PC-3 (cell line): ENCODE results near the gene COL5A2. TPM values are rescaled to one million over a fixed set of nuclear protein-coding genes. Genes with fewer than 3 reads are reported as not detected.

Experiments used
- ATAC-seq: fragments of 200-7000 bp; cut with Tn5 transposase; 2 replicates; pipeline ENCODE4 v1.9.1; 2020; ENCODE audit warnings: mild to moderate bottlenecking, moderate library complexity
- BruUV-seq: library from RNA; stranded (reverse); fragments of 400-500 nt; replicated peaks from 2 replicates; lab custom pipeline; 2021; lab: Mats Ljungman, UMichigan
- CTCF ChIA-PET: fragments of 300-600 bp; sonication (Branson Sonifier 250); formaldehyde crosslinking; loops from one replicate; lab custom pipeline; 2022; ENCODE audit warnings: antibody characterized with exemption; lab: Charles Lee
- POLR2A ChIA-PET: fragments of 300-600 bp; sonication (Branson Sonifier 250); formaldehyde crosslinking; loops from one replicate; lab custom pipeline; 2022; ENCODE audit warnings: antibody characterized with exemption; ENCODE audit not compliant: unreplicated experiment; lab: Charles Lee
- DNase-seq: peaks from one replicate; pipeline ENCODE4 v3.0.0-alpha.2; 2015
- H2AFZ ChIP-seq: fragments of 300-600 bp; sonication (generic); 2 replicates; pipeline ENCODE4 v1.6.0; 2016; ENCODE audit warnings: antibody characterized with exemption, low read length
- H3F3A ChIP-seq: fragments of 300-600 bp; sonication (generic); one replicate; pipeline ENCODE4 v1.6.0; 2017; ENCODE audit warnings: antibody characterized with exemption, low read length, control low read depth, mild to moderate bottlenecking; ENCODE audit not compliant: unreplicated experiment
- H3K27ac ChIP-seq: fragments of 300-600 bp; sonication (generic); 2 replicates; pipeline ENCODE4 v1.5.1; 2016; ENCODE audit warnings: mild to moderate bottlenecking, low read length
- H3K27me3 ChIP-seq: fragments of 300-600 bp; sonication (generic); 2 replicates; pipeline ENCODE4 v1.6.1; 2016; ENCODE audit warnings: low read length, mixed read lengths
- H3K36me3 ChIP-seq: fragments of 300-600 bp; sonication (generic); 2 replicates; pipeline ENCODE4 v1.6.1; 2016; ENCODE audit warnings: low read depth, mixed run types, low read length, mixed read lengths
- H3K4me1 ChIP-seq: fragments of 300-600 bp; sonication (generic); 2 replicates; pipeline ENCODE4 v1.5.1; 2016; ENCODE audit warnings: low read length; ENCODE audit not compliant: insufficient read depth
- H3K4me2 ChIP-seq: fragments of 300-600 bp; sonication (generic); 2 replicates; pipeline ENCODE4 v1.6.0; 2016; ENCODE audit warnings: low read length
- H3K4me3 ChIP-seq: fragments of 300-600 bp; sonication (generic); 2 replicates; pipeline ENCODE4 v1.5.1; 2016; ENCODE audit warnings: mild to moderate bottlenecking, low read length, mixed read lengths
- H3K79me2 ChIP-seq: fragments of 300-600 bp; sonication (generic); 2 replicates; pipeline ENCODE4 v1.6.1; 2017; ENCODE audit warnings: low read length, mixed read lengths
- H3K9ac ChIP-seq: fragments of 300-600 bp; sonication (generic); 2 replicates; pipeline ENCODE4 v1.6.0; 2016; ENCODE audit warnings: mild to moderate bottlenecking, low read length
- H3K9me2 ChIP-seq: fragments of 300-600 bp; sonication (generic); replicated peaks from 2 replicates; pipeline ENCODE4 v1.6.1; 2016; ENCODE audit warnings: mixed run types, low read length, mixed read lengths
- H3K9me3 ChIP-seq: fragments of 300-600 bp; sonication (generic); 2 replicates; pipeline ENCODE4 v1.6.1; 2016; ENCODE audit warnings: low read length, mixed read lengths
- H4K20me1 ChIP-seq: fragments of 300-600 bp; sonication (generic); 2 replicates; pipeline ENCODE4 v1.6.1; 2016; ENCODE audit warnings: low read length, mixed read lengths
- CTCF ChIP-seq: fragments of 300-600 bp; sonication (generic); conservative IDR thresholded peaks from 2 replicates; pipeline ENCODE4 v1.5.1; 2017; ENCODE audit warnings: antibody characterized with exemption, low read depth, mild to moderate bottlenecking, low read length
- EZH2 ChIP-seq: fragments of 300-600 bp; sonication (generic); IDR thresholded peaks from one replicate; pipeline ENCODE4 v1.6.1; 2017; ENCODE audit warnings: antibody characterized with exemption, mild to moderate bottlenecking, low read length; ENCODE audit not compliant: unreplicated experiment
- EZH2phosphoT487 ChIP-seq: fragments of 300-600 bp; sonication (generic); IDR thresholded peaks from 2 replicates; pipeline ENCODE4 v1.6.1; 2018; ENCODE audit warnings: mild to moderate bottlenecking, antibody characterized with exemption, low read length, borderline replicate concordance
- intact Hi-C: fragments of 100-400 bp; cut with micrococcal nuclease; formaldehyde crosslinking; loops from 2 replicates; pipeline ENCODE4 v1.9.0; 2023
- total RNA-seq: library from RNA; depleted of rRNA; stranded (reverse); fragments of >200 nt; gene quantifications from 2 replicates; pipeline ENCODE4 v1.2.3, GENCODE V29; 2014

Gene COL5A2
- total RNA-seq, 1 experiment from 2014 or later: 56.2 TPM

DNA sequence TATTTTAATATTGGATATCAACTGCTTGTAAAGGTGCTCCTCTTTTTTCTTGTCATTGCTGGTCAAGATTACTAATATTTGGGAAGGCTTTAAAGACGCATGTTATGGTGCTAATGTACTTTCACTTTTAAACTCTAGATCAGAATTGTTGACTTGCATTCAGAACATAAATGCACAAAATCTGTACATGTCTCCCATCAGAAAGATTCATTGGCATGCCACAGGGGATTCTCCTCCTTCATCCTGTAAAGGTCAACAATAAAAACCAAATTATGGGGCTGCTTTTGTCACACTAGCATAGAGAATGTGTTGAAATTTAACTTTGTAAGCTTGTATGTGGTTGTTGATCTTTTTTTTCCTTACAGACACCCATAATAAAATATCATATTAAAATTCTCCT is 167.2 kb downstream of the COL5A2 start:
- Histone ChIP-seq H3F3A (no peaks in the 10 kb centered on the region), H3K79me2 (no peaks in the 10 kb centered on the region), H3K9ac (no peak overlapping the region), H3K4me2 (no peak overlapping the region), H4K20me1 (no peaks in the 10 kb centered on the region), H2AFZ (no peak overlapping the region), H3K9me2 (no peaks in the 10 kb centered on the region), H3K9me3 (no peaks in the 10 kb centered on the region), H3K36me3 (no peaks in the 10 kb centered on the region), H3K4me1 (no peaks in the 10 kb centered on the region), H3K27me3 (no peaks in the 10 kb centered on the region), H3K4me3 (no peak overlapping the region), H3K27ac (no peak overlapping the region)
- DNase-seq (no peak), ATAC-seq (no peak)
- BruUV-seq: no TSS peak
- TF ChIP-seq CTCF: no peak
- no peak for TF ChIP-seq EZH2phosphoT487
- no peak for TF ChIP-seq EZH2
- intact Hi-C loops: no loop called here
- ChIA-PET POLR2A (no interaction called here), CTCF (no interaction called here)

DNA sequence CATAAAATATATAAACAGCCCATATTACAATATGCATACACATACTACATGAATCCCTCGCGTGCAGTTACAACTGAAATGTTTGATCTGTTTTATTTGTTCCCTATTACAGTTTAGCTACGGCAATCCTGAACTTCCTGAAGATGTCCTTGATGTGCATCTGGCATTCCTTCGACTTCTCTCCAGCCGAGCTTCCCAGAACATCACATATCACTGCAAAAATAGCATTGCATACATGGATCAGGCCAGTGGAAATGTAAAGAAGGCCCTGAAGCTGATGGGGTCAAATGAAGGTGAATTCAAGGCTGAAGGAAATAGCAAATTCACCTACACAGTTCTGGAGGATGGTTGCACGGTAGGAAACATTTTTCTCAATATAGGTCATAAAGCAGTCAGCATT is 169.0 kb downstream of the COL5A2 start:
- CTCF ChIA-PET: no interaction called here
- intact Hi-C loops: no loop called here
- BruUV-seq: no TSS peak

More for the DNA sequence above, 169.0 kb downstream of the COL5A2 start:
- ATAC-seq (no peak), DNase-seq (no peak)
- no peaks in the 10 kb centered on the region for H3K27me3 ChIP-seq
- POLR2A ChIA-PET: no interaction called here
- H3K4me2 ChIP-seq: no peak overlapping the region
- no peak overlapping the region for H3K4me3 ChIP-seq
- no peaks in the 10 kb centered on the region for H3F3A ChIP-seq
- no peaks in the 10 kb centered on the region for H3K4me1 ChIP-seq
- H3K27ac ChIP-seq: no peak overlapping the region
- no peak for TF ChIP-seq CTCF
- no peak for TF ChIP-seq EZH2
- no peak for TF ChIP-seq EZH2phosphoT487
- H4K20me1 ChIP-seq: no peaks in the 10 kb centered on the region
- no peaks in the 10 kb centered on the region for H3K9me2 ChIP-seq
- H3K9ac ChIP-seq: no peak overlapping the region
- no peaks in the 10 kb centered on the region for H3K36me3 ChIP-seq
- no peak overlapping the region for H2AFZ ChIP-seq
- H3K79me2 ChIP-seq: no peaks in the 10 kb centered on the region
- no peaks in the 10 kb centered on the region for H3K9me3 ChIP-seq
